ENCODE measurements around the gene IKZF3.
"Not testable (repeated sequence)": the region's sequence is repeated elsewhere in the genome, so short reads cannot be mapped to it uniquely, and the experiment has no call there.

Gene IKZF3

GRCh38 chr17:39754161-39754957 lies 109.8 kb downstream of the IKZF3 start:
- H3K36me3 Mint-ChIP-seq (ENCODE audit: low read depth): peaks cover 9% of the 10 kb centered on the region
- H3K27me3 Mint-ChIP-seq: no peaks in the 10 kb centered on the region
- H3K4me3 Mint-ChIP-seq: peak overlapping the region; percentile 77
- DNase-seq (peak; percentile 97), ATAC-seq (peak; percentile 73)
- peak overlapping the region; percentile 97 for H3K27ac Mint-ChIP-seq
- H3K9me3 Mint-ChIP-seq: no peaks in the 10 kb centered on the region
- H3K4me1 Mint-ChIP-seq: peaks cover 74% of the 10 kb centered on the region

DNA sequence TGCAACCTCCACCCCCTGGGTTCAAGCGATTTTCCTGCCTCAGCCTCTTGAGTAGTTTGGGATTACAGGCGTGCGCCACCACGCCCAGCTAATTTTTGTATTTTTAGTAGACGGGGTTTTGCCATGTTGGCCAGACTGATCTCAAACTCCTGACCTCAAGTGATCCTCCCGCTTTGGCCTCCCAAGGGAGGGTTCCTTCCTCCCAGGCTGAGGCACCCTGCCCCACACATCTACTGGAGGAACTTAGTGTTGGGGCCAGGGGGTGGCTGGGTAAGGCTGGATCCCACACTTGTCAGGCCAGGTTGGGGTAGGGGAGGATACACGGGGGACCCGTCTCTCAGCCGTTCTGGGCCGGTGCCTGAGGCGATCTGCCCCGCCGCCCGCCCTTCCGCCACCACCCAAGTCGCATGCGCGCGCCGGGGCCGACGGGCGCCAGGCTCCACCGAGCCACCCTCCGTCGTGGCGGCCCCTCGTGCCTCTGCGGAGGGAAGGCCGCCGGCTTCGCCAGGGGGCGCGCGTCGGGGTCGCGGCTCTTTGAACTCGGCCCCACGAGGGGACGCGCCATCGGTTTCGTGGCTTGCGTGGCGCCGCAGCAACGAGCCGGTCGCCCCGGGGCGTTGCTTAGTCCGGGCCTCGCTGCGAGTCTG lies 110.5 kb downstream of the IKZF3 start:
- Mint-ChIP-seq H3K36me3 (ENCODE audit: low read depth) (peaks cover 6% of the 10 kb centered on the region), H3K4me3 (peak overlapping the region; percentile 77), H3K4me1 (peaks cover 71% of the 10 kb centered on the region), H3K27ac (peak overlapping the region; percentile 95), H3K9me3 (no peaks in the 10 kb centered on the region), H3K27me3 (no peaks in the 10 kb centered on the region)
- ATAC-seq (no peak), DNase-seq (peak; percentile 70)

DNA sequence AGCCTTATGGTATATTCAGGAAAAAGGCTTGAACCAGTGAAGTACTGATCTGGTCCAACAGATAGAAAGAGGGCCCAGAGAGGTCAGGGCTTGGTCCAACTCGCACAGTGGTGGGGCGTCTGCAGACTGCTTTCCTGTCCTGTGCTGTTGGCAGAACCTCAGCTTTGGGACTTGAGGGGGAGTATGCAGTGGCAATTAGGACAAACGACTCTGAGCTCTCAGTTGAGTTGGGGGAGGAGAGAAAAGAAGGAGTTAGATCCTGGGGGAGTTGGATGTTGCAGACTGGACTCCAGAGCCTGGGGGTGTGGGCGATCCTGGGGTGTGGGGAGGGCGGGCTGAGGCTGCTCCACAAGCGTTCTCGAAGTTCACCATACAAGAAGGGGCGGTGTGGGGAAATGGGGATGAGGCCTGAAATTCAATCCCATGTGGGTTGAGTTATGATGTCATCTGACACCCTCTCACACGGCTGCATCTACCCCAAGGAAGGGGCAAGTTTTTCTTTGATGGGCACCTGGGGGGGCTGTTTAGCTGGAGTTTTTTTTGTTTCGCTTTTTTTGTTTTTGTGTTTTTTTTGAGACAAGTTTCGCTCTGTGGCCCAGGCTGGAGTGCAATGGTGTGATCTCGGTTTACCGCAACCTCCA lies 111.8 kb downstream of the IKZF3 start:
- no peaks in the 10 kb centered on the region for H3K9me3 Mint-ChIP-seq
- peak overlapping the region; percentile 59 for H3K4me3 Mint-ChIP-seq
- ATAC-seq (no peak), DNase-seq (no peak)
- H3K27ac Mint-ChIP-seq: peak overlapping the region; percentile 85
- peaks cover 59% of the 10 kb centered on the region for H3K4me1 Mint-ChIP-seq
- H3K27me3 Mint-ChIP-seq: no peaks in the 10 kb centered on the region
- no peaks in the 10 kb centered on the region for H3K36me3 Mint-ChIP-seq (ENCODE audit: low read depth)

- no peak for DNase-seq
- no peaks in the 10 kb centered on the region for H3K9me3 Mint-ChIP-seq
- H3K4me3 Mint-ChIP-seq: no peak overlapping the region
- no peaks in the 10 kb centered on the region for H3K27me3 Mint-ChIP-seq
- H3K36me3 Mint-ChIP-seq (ENCODE audit: low read depth): no peaks in the 10 kb centered on the region
- no peak overlapping the region for H3K27ac Mint-ChIP-seq
- peaks cover 51% of the 10 kb centered on the region for H3K4me1 Mint-ChIP-seq
- ATAC-seq: no peak
Measured at GRCh38 chr17:39751637-39752036, 112.5 kb downstream of the IKZF3 start.

- H3K27ac Mint-ChIP-seq: no peak overlapping the region
- no peaks in the 10 kb centered on the region for H3K27me3 Mint-ChIP-seq
- ATAC-seq (no peak), DNase-seq (no peak)
- H3K4me3 Mint-ChIP-seq: no peak overlapping the region
- no peaks in the 10 kb centered on the region for H3K9me3 Mint-ChIP-seq
- H3K36me3 Mint-ChIP-seq (ENCODE audit: low read depth): no peaks in the 10 kb centered on the region
- peaks cover 46% of the 10 kb centered on the region for H3K4me1 Mint-ChIP-seq
Measured at GRCh38 chr17:39751016-39751543, 113.0 kb downstream of the IKZF3 start.

- DNase-seq: no peak
- ATAC-seq: no peak
- no peak overlapping the region for H3K27ac Mint-ChIP-seq
- H3K4me3 Mint-ChIP-seq: no peak overlapping the region
- H3K36me3 Mint-ChIP-seq (ENCODE audit: low read depth): no peaks in the 10 kb centered on the region
- no peaks in the 10 kb centered on the region for H3K27me3 Mint-ChIP-seq
- H3K9me3 Mint-ChIP-seq: no peaks in the 10 kb centered on the region
- H3K4me1 Mint-ChIP-seq: peaks cover 39% of the 10 kb centered on the region
Measured at GRCh38 chr17:39750131-39751015, 113.7 kb downstream of the IKZF3 start.

DNA sequence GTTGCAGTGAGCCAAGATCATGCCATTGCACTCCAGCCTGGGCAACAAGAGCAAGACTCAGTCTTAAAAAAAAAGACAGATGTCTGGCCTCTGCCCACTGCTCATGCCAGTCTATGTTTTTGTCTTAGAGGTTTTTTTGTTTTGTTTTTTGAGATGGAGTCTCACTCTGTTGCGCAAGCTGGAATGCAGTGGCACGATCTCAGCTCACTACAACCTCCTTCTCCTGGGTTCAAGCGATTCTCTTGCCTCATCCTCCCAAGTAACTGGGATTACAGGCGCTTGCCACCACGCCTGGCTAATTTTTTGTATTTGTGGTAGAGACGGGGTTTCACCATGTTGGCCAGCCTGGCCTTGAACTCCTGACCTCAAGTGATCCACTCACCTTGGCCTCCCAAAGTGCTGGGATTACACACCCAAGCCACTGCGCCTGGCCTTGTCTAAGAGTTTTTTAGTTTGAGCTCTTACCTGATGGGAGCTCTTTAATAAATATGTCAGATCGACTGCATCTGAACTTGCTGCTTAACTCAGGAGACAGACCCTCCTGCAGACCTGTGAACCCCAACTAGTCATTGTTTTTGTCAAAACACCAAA lies 115.6 kb downstream of the IKZF3 start:
- H3K36me3 Mint-ChIP-seq (ENCODE audit: low read depth); H3K27ac Mint-ChIP-seq; ATAC-seq; DNase-seq; H3K4me3 Mint-ChIP-seq; H3K9me3 Mint-ChIP-seq; H3K27me3 Mint-ChIP-seq: not testable (repeated sequence)
- peaks cover 32% of the 10 kb centered on the region for H3K4me1 Mint-ChIP-seq

DNA sequence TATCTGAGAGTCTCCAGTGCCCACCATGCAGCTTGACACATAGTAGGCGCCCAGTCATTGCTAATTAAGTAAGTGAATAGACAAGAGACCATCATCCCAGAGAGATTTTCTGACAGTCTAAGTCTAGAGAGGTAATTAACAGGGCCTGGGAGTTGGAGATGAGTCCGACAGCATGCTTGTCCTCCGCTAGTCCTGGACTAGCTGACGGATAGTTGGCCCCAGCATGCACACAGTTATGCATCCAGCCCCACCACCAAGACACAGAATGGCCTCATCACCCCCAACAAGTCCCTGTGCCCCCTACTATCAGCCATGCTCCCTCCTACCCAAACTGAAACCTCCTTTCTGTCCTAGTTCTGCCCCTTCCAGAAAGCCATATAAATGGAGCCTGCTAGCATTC lies 116.4 kb downstream of the IKZF3 start:
- no peak for ATAC-seq
- Mint-ChIP-seq H3K4me3 (no peak overlapping the region), H3K4me1 (peaks cover 24% of the 10 kb centered on the region), H3K9me3 (no peaks in the 10 kb centered on the region), H3K27ac (no peak overlapping the region), H3K36me3 (ENCODE audit: low read depth) (no peaks in the 10 kb centered on the region), H3K27me3 (no peaks in the 10 kb centered on the region)
- no peak for DNase-seq

DNA sequence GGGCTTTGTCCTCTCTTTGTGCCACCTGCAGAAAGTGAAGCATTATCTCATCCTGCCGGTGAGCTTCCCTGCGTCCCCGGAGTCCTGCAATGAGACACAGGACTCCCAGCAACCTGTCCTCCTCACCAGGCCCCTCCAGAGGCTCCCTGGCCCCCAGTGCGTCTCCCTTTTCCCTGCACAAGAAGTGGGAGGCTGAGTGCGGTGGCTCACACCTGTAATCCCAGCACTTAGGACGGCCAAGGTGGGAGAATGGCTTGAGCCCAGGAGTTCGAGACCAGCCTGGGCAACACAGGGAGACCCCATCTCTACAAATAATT lies 118.0 kb downstream of the IKZF3 start:
- no peak for DNase-seq
- no peak for ATAC-seq
- no peak overlapping the region for H3K27ac Mint-ChIP-seq
- H3K4me1 Mint-ChIP-seq: peaks cover 10% of the 10 kb centered on the region
- H3K4me3 Mint-ChIP-seq: no peak overlapping the region
- H3K36me3 Mint-ChIP-seq (ENCODE audit: low read depth): no peaks in the 10 kb centered on the region
- no peaks in the 10 kb centered on the region for H3K27me3 Mint-ChIP-seq
- no peaks in the 10 kb centered on the region for H3K9me3 Mint-ChIP-seq

- no peak for DNase-seq
- Mint-ChIP-seq H3K4me1 (peaks cover 12% of the 10 kb centered on the region), H3K4me3 (no peak overlapping the region), H3K9me3 (no peaks in the 10 kb centered on the region), H3K27ac (no peak overlapping the region), H3K27me3 (no peaks in the 10 kb centered on the region), H3K36me3 (ENCODE audit: low read depth) (no peaks in the 10 kb centered on the region)
- no peak for ATAC-seq
Measured at GRCh38 chr17:39745335-39746144, 118.6 kb downstream of the IKZF3 start.

DNA sequence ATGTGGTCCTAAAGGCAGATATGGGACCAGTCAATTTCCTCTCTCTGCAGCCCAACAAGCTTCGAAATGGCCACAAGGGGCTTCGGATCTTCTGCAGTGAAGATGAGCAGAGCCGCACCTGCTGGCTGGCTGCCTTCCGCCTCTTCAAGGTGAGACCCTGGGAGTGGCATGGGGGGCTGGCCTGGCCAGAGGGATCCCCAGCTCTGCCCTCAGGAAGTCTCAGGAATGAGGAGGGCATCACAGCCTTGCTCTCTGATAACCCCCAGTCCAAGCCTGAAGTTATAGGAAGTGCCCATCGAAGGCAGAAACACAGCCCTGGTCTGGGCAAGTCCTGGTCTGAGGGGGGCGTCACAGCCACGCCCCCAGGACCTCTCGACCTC lies 119.3 kb downstream of the IKZF3 start:
- Mint-ChIP-seq H3K36me3 (ENCODE audit: low read depth) (no peaks in the 10 kb centered on the region), H3K27me3 (peaks cover 4% of the 10 kb centered on the region), H3K4me1 (peaks cover 17% of the 10 kb centered on the region), H3K4me3 (no peak overlapping the region), H3K27ac (no peak overlapping the region), H3K9me3 (no peaks in the 10 kb centered on the region)
- no peak for ATAC-seq
- no peak for DNase-seq

DNA sequence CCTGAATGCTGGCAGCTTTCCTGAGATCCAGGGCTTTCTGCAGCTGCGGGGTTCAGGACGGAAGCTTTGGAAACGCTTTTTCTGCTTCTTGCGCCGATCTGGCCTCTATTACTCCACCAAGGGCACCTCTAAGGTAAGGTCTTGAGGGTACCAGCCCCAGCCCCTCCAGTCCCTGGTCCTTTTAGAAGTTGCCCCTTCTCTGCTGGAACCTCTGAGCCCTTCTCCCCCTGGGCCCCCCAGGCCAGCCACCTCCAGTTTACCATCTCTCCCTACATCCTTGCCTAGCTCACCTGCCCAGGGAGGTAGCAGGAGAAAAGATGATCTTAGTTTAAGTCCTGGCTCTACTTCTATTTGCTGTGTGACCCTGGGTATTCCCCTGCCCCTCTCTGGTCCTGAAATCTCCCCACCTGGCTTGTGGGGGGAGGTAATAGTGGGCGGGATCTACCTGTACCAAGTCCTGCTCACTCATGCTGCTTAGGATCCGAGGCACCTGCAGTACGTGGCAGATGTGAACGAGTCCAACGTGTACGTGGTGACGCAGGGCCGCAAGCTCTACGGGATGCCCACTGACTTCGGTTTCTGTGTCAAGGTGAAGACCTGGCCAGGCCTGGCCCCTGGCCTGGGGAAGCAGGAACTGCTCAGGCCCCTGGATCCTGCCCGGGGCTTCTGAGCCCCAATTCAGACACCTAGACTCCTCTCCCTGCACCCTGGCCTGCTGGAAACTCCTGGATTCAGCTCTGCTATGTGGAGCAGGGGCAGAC lies 119.9 kb downstream of the IKZF3 start:
- Mint-ChIP-seq H3K27ac (no peak overlapping the region), H3K4me1 (peaks cover 17% of the 10 kb centered on the region), H3K27me3 (peaks cover 5% of the 10 kb centered on the region), H3K4me3 (no peak overlapping the region), H3K36me3 (ENCODE audit: low read depth) (no peaks in the 10 kb centered on the region), H3K9me3 (no peaks in the 10 kb centered on the region)
- ATAC-seq (no peak), DNase-seq (no peak)
